Naive B cell (primary cell): Measurements from ENCODE around the gene MELTF. TPM values are rescaled to one million over a fixed set of nuclear protein-coding genes. Genes with fewer than 3 reads are reported as not detected.

ENCODE experiments used
- ATAC-seq, 2 donors: fragments of 150-1000 bp; cut with Tn5 transposase; 2 replicates each; pipeline ENCODE4 v1.10.0; 2021; ENCODE audit warnings: low read depth in 2 of 2, mild to moderate bottlenecking in 2 of 2, moderate library complexity in 2 of 2
- DNase-seq: peaks from one replicate; pipeline ENCODE4 v3.0.0; 2022
- H3K27ac Mint-ChIP-seq, 6 donors: one replicate each; pipeline ENCODE4 v1.8.0; 2020 to 2022; ENCODE audit warnings: mild to moderate bottlenecking in 6 of 6, mixed read lengths in 6 of 6, moderate library complexity in 5 of 6, inconsistent platforms in 2 of 6
- H3K27me3 Mint-ChIP-seq, 3 donors: one replicate each; pipeline ENCODE4 v1.8.0; 2021 to 2022; ENCODE audit warnings: mixed read lengths in 3 of 3, mild to moderate bottlenecking in 1 of 3
- H3K36me3 Mint-ChIP-seq, 2 donors: one replicate each; pipeline ENCODE4 v1.8.0; 2020 to 2022; ENCODE audit warnings: mixed read lengths in 2 of 2, inconsistent platforms in 1 of 2, mild to moderate bottlenecking in 1 of 2
- H3K4me1 Mint-ChIP-seq, 3 donors: one replicate each; pipeline ENCODE4 v1.8.0; 2020 to 2022; ENCODE audit warnings: mixed read lengths in 3 of 3, inconsistent platforms in 1 of 3, mild to moderate bottlenecking in 1 of 3, moderate library complexity in 1 of 3
- H3K4me3 Mint-ChIP-seq, 8 donors: one replicate each; pipeline ENCODE4 v1.8.0; 2020 to 2022; ENCODE audit warnings: mild to moderate bottlenecking in 8 of 8, mixed read lengths in 8 of 8, moderate library complexity in 8 of 8, inconsistent platforms in 2 of 8
- H3K9me3 Mint-ChIP-seq, 7 donors: one replicate each; pipeline ENCODE4 v1.8.0; 2020 to 2022; ENCODE audit warnings: mixed read lengths in 7 of 7, mild to moderate bottlenecking in 5 of 7, inconsistent platforms in 2 of 7, moderate library complexity in 1 of 7
- polyA plus RNA-seq, 6 donors: library from polyadenylated mRNA; unstranded; fragments of 300-500 nt; fragmentation: Illumina TruSeq; gene quantifications; one replicate each; pipeline ENCODE4 v1.2.3, GENCODE V29; 2021; ENCODE audit warnings: low read depth in 6 of 6

The MELTF gene
- polyA plus RNA-seq, 6 donors from 2014 or later: 0.61 TPM; not detected in 5

DNA sequence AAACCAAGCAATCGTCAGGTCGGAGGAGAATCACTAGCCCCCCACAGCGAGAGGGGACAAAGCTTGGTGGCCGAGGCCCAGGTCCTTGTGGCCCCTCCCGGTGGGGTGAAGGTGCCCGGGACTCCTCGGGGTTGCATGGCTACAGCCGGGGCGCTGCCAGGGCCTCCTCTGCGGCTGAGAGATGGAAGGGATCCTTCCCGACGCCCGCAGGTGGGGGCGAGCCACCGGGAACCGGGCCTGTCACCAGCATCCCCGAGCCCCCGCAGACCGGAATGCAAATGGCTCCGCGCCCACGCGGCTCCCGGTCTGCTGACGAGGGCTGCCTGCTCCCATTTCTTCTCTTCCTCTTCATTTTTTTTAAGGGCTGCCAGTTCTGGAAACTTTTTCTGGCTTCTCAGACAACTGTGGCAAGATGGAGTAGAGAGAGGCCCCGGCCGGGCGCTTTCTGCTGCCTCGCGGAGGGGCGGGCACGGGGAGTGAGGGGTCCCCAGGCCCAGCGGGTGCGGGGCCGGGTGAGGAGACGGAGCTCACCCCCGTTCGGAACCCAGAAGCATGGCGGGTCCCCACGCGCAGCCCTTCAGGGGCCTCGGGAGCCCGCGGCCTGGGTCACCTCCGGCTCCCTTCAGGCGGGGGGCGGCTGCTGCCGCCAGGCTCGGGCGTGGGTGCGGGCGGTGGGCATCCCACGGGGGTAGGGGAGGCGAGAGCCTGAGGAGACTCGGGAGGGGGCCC lies 27.5 kb downstream of the MELTF start:
- peaks cover 5 to 14% (median 12%) of the 10 kb centered on the region in 3 donors for H3K4me1 Mint-ChIP-seq
- peak overlapping the region in 3 of 6 donors; percentile 73 to 92 (median 90) for H3K27ac Mint-ChIP-seq
- no peaks in the 10 kb centered on the region for H3K9me3 Mint-ChIP-seq
- no peaks in the 10 kb centered on the region for H3K36me3 Mint-ChIP-seq
- ATAC-seq (peak; percentile 0 to 1), DNase-seq (no peak)
- H3K27me3 Mint-ChIP-seq: peaks cover 13 to 21% (median 14%) of the 10 kb centered on the region in 3 donors
- H3K4me3 Mint-ChIP-seq: peak overlapping the region; percentile 74 to 90 (median 84)

DNA sequence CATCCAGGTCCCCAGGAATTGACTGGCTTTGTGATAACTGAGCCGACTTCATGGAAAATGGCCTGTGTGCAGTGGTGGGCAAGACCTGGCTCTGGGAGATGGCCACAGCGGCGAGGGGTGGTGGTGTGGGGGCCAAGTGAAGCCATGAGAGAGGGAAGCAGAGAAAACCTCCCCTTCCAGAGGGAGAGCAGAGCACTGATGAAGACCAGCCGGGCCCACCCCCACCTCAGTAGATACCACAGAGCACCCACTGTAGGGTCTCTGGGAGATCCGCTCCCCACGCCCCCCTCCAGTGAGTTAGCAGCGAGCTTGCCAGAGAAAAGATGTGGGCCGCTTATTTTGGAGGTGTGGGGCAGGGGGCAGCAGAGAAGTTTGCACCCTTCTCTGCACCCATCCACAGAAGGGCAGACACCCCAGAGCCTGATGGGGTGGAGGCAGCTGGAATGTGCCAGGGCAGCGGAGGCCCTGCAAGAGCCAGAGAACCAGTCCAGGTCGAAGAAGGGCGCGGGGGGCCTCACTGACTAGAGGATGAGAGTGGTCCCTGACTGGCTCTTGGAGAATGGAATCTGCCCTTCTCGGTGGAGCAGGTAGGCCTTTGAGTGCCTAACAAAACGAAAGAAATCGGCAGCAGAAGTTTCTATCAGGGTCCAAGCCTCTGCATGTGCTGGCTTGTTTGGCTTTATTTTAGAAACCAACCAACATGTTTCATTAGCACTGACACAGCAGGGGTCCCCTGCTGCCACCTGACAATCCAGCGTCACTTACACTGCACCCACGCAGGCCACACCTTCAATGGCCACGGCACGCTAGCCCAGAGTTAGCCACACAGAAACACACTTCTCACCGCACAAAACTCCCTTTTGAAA lies 28.3 kb downstream of the MELTF start:
- H3K4me1 Mint-ChIP-seq: peaks cover 5 to 14% (median 12%) of the 10 kb centered on the region in 3 donors
- no peaks in the 10 kb centered on the region for H3K9me3 Mint-ChIP-seq
- peaks cover 13 to 18% (median 14%) of the 10 kb centered on the region in 3 donors for H3K27me3 Mint-ChIP-seq
- peak overlapping the region; percentile 74 to 90 (median 84) for H3K4me3 Mint-ChIP-seq
- ATAC-seq (no peak), DNase-seq (no peak)
- no peaks in the 10 kb centered on the region for H3K36me3 Mint-ChIP-seq
- H3K27ac Mint-ChIP-seq: peak overlapping the region; percentile 34 to 92 (median 76)

DNA sequence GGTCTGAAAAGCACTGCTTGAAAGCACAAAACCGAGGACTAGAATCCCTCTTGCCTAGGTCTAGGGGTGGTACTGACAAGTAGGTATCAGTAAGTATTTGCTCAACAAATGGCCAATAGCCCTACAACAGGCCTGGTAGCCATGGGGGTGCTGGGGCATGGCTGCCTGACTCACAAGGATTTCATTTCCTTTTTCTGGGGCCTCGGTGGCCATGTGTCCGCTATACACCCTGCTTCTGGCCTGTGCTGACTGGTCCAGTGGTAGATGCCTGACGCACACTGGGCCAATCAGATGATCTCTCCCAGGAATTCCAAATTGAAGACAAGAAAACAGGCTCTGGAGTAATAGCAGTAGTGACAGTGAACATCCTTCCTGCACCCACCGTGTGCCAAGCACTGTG lies 29.4 kb downstream of the MELTF start:
- Mint-ChIP-seq H3K9me3 (no peaks in the 10 kb centered on the region), H3K27me3 (peaks cover 7 to 10% (median 8%) of the 10 kb centered on the region in 3 donors), H3K36me3 (no peaks in the 10 kb centered on the region), H3K4me1 (peaks cover 5 to 12% (median 11%) of the 10 kb centered on the region in 3 donors), H3K27ac (peak overlapping the region in 1 of 6 donors; percentile 38), H3K4me3 (peak overlapping the region in 1 of 8 donors; percentile 57)
- no peak for DNase-seq
- ATAC-seq: no peak

DNA sequence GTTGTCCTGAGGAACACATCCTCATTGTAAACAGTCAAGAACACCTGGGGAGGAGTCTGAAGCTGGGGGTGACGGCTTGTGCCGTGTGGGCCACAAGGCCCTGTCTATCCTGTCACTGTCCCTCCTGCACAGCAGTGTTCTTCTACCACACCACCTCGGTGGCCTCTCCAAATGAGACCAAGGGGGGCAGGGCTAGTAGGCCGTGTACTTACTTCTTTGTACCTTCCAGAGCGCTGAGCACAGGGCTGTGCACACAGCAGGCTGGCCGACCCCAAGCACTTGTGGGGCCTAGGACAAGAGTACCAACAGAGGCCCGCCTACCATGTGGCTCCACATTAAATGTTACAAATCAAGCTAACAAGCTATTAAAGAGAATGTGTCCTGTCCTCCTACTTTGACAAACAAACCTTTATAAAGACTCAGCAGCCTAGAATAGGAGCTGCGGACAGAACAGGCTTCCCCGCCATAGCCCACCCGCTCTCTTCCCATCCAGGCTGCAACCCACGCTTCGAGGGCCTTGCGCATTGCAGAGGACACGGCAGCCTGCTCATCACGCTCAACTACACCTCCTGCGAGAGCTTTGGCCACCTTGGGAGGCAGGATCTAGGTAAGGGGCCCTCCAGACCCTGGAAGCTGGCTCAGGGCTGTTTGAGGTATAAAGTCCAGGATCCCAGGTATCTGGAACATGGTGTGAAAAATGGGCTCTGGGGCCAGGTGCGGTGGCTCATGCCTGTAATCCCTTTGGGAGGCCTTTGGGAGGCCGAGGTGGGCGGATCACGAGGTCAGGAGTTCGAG lies 30.5 kb downstream of the MELTF start:
- no peaks in the 10 kb centered on the region for H3K36me3 Mint-ChIP-seq
- H3K27me3 Mint-ChIP-seq: peaks cover 0 to under 1% (median 0%) of the 10 kb centered on the region in 3 donors
- no peak overlapping the region for H3K27ac Mint-ChIP-seq
- ATAC-seq (no peak), DNase-seq (no peak)
- no peaks in the 10 kb centered on the region for H3K9me3 Mint-ChIP-seq
- peak overlapping the region in 1 of 8 donors; percentile 36 for H3K4me3 Mint-ChIP-seq
- peaks cover 5 to 10% (median 9%) of the 10 kb centered on the region in 3 donors for H3K4me1 Mint-ChIP-seq

DNA sequence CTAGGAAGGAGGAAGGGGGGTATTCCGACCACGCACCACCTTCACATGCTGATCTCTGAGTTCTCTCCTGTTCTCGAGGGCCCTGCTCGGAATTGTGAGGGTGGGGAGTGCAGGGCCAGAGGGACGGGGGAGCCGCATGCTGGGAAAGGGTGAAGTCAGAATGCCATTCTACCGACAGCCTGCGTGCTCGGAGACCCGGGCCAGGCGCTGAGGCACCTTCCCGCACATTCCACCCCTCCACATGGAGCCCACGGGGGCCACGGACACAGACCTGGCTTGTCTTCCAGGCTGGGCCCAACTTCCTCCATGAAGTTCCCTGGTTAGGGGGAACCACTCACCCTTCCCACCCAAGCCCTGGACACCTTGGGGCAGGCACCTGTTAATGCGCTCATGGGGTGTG lies 32.3 kb downstream of the MELTF start:
- H3K27me3 Mint-ChIP-seq: no peaks in the 10 kb centered on the region
- no peaks in the 10 kb centered on the region for H3K9me3 Mint-ChIP-seq
- DNase-seq: no peak
- peaks cover 5 to 7% (median 5%) of the 10 kb centered on the region in 3 donors for H3K4me1 Mint-ChIP-seq
- no peak for ATAC-seq
- H3K4me3 Mint-ChIP-seq: peak overlapping the region in 1 of 8 donors; percentile 60
- no peaks in the 10 kb centered on the region for H3K36me3 Mint-ChIP-seq
- no peak overlapping the region for H3K27ac Mint-ChIP-seq

- H3K9me3 Mint-ChIP-seq: no peaks in the 10 kb centered on the region
- no peaks in the 10 kb centered on the region for H3K36me3 Mint-ChIP-seq
- peaks cover 2 to 5% (median 4%) of the 10 kb centered on the region in 3 donors for H3K4me1 Mint-ChIP-seq
- H3K27ac Mint-ChIP-seq: no peak overlapping the region
- peak overlapping the region in 1 of 8 donors; percentile 60 for H3K4me3 Mint-ChIP-seq
- DNase-seq: no peak
- H3K27me3 Mint-ChIP-seq: no peaks in the 10 kb centered on the region
- ATAC-seq: no peak
Observed at GRCh38 chr3:196996454-196997265, 33.0 kb downstream of the MELTF start.

GRCh38 chr3:196995646-196996355 lies 33.8 kb downstream of the MELTF start:
- no peaks in the 10 kb centered on the region for H3K4me1 Mint-ChIP-seq
- no peaks in the 10 kb centered on the region for H3K27me3 Mint-ChIP-seq
- no peak for DNase-seq
- no peak for ATAC-seq
- H3K4me3 Mint-ChIP-seq: no peak overlapping the region
- no peak overlapping the region for H3K27ac Mint-ChIP-seq
- no peaks in the 10 kb centered on the region for H3K9me3 Mint-ChIP-seq
- no peaks in the 10 kb centered on the region for H3K36me3 Mint-ChIP-seq

GRCh38 chr3:196995027-196995426 lies 34.6 kb downstream of the MELTF start:
- Mint-ChIP-seq H3K27me3 (no peaks in the 10 kb centered on the region), H3K27ac (no peak overlapping the region), H3K4me1 (no peaks in the 10 kb centered on the region), H3K9me3 (no peaks in the 10 kb centered on the region), H3K36me3 (no peaks in the 10 kb centered on the region), H3K4me3 (no peak overlapping the region)
- DNase-seq (no peak), ATAC-seq (no peak)

- no peak overlapping the region for H3K4me3 Mint-ChIP-seq
- ATAC-seq: no peak
Observed at GRCh38 chr3:196994056-196994455, 35.6 kb downstream of the MELTF start.

DNA sequence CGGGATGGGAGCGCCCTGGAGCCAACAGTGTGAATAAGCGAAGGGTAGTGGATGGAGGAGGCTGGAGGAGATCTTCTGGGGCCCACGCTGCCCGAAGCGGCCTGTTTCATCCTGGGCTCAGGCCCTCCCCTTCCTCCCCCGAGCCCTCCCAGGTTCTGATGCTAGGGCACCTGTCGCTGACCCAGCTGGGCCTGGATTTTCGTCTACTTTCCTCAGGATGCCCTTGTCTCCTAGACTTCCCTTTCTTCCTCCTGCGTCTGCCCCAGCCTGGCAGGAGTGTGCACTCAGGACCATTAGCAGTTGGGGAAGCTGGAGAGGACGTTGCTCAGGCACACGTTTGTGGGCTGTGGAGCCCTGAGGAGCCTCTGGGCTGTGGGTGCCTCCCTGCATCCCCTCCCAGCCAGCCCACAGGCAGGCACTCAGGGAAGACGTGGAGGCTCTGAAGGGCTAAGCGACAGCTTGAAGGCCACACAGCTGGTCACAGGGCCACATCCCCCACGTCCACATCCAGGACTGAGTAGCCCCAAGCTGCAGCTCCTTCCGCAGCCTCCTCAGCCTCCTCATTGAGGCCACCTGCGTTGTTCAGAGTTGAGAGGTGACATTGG lies 37.1 kb downstream of the MELTF start:
- H3K4me1 Mint-ChIP-seq: no peaks in the 10 kb centered on the region
- no peaks in the 10 kb centered on the region for H3K9me3 Mint-ChIP-seq

More at GRCh38 chr3:196994056-196994455, 35.6 kb downstream of the MELTF start:
- H3K9me3 Mint-ChIP-seq: no peaks in the 10 kb centered on the region
- H3K4me1 Mint-ChIP-seq: no peaks in the 10 kb centered on the region
- H3K27me3 Mint-ChIP-seq: peaks cover 0 to 6% (median 0%) of the 10 kb centered on the region in 3 donors
- no peak for DNase-seq
- H3K36me3 Mint-ChIP-seq: no peaks in the 10 kb centered on the region
- no peak overlapping the region for H3K27ac Mint-ChIP-seq

GRCh38 chr3:196991581-196992460 lies 37.8 kb downstream of the MELTF start:
- DNase-seq (no peak), ATAC-seq (no peak)
- no peak overlapping the region for H3K4me3 Mint-ChIP-seq
- peaks cover 0 to 17% (median 12%) of the 10 kb centered on the region in 3 donors for H3K27me3 Mint-ChIP-seq
- no peak overlapping the region for H3K27ac Mint-ChIP-seq
- no peaks in the 10 kb centered on the region for H3K4me1 Mint-ChIP-seq
- no peaks in the 10 kb centered on the region for H3K36me3 Mint-ChIP-seq
- no peaks in the 10 kb centered on the region for H3K9me3 Mint-ChIP-seq

More for the DNA sequence above, 37.1 kb downstream of the MELTF start:
- ATAC-seq: no peak
- DNase-seq: no peak
- Mint-ChIP-seq H3K36me3 (no peaks in the 10 kb centered on the region), H3K4me3 (no peak overlapping the region), H3K27ac (no peak overlapping the region), H3K27me3 (peaks cover 0 to 14% (median 5%) of the 10 kb centered on the region in 3 donors)
